ENCODE results near the gene SEMA3F. TPM values are rescaled to one million over a fixed set of nuclear protein-coding genes. Genes with fewer than 3 reads are reported as not detected.

SEMA3F gene
- total and polyA plus RNA-seq, 2 of the 4 experiments (the other 2 are of a cell fraction), result 7.3 to 23.3 TPM

DNA sequence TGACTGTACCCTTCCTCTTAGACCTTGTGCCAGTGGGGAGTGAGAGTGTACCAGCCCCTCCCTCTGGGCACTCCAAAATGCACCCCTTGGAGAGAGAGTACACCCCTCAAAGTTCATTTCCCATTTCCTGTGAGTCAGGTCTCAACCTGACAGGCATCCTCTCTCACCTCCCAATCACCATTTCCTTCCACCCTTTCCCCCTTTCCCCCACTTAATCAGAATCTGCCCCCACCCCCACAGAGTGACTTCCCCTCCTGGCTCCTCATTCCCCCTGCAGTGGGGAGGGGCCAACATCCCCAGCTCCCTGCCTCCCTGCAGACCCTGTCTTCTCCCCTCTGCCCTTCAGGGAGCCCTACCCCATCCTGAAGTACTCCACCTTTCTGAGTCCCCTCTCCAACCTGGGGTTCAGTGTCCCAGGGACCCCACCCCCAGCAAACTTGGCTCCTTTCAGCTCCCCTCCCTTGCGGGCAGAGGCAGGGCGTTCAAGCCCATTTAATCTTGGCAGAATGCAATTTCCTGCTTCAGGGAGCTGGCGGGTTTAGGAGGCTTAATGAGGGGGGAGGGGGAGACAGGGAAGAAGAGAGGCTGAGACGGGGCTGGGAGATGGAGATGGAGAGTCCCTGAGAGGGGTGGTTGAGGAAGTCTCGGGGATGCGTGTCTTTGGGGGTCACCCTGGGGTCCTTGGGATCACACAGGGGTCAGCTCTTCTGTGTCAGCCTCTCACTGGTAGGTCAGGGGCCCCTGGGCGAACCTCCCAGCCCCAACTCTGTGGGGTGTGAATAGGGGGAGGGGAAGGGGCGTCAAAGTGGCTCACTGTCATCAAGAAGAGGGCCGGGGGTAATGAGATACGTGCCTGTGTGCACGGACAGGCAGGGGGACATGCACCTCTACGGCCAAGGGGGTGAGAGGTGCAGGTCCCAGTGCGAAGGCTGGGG, 16.6 kb upstream of the SEMA3F start:
- Histone ChIP-seq H2BK5ac (ENCODE audit: low read depth, low read length, poor library complexity, severe bottlenecking) (no peak overlapping the region), H3K4me1 (ENCODE audit: control insufficient read depth, insufficient read depth, low read length) (peaks cover 11% of the 10 kb centered on the region), H3K4me2 (ENCODE audit: low read depth, low read length) (peak overlapping the region; percentile 21; the same call in 1 of the 2 replicates), H3K9ac (ENCODE audit: low read depth, low read length) (no peak overlapping the region), H3K27ac (ENCODE audit: insufficient read depth, low read length) (no peak overlapping the region), H2AK9ac (replicated peaks; ENCODE audit: low read depth, low read length, poor library complexity) (peak overlapping the region; percentile 60), H3K14ac (replicated peaks; ENCODE audit: low read depth, low read length) (peak overlapping the region; percentile 82), H3K36me3 (ENCODE audit: control insufficient read depth, insufficient read depth, low read length) (no peaks in the 10 kb centered on the region), H2AFZ (replicated peaks; ENCODE audit: low read length, poor library complexity) (peak overlapping the region; percentile 82), H3K9me3 (ENCODE audit: control insufficient read depth, insufficient read depth, low read length) (no peaks in the 10 kb centered on the region), H4K8ac (ENCODE audit: low read depth in 2 of 2, low read length in 2 of 2) (peak overlapping the region; percentile 50 to 93; a peak in 3 of 4 replicates), H2BK15ac (ENCODE audit: low read depth, low read length) (peak overlapping the region; percentile 79; the same call in 1 of the 3 replicates), H3K27me3 (ENCODE audit: control insufficient read depth, insufficient read depth, low read length) (peaks cover 6% of the 10 kb centered on the region; the same call in 1 of the 2 replicates), H4K5ac (ENCODE audit: low read depth, low read length) (peak overlapping the region; percentile 73), H2BK120ac (ENCODE audit: low read depth, low read length) (peak overlapping the region; percentile 88; the same call in 1 of the 2 replicates), H4K91ac (ENCODE audit: insufficient read depth, low read depth, low read length) (peak overlapping the region; percentile 74), H2AK5ac (ENCODE audit: low read depth, low read length) (peak overlapping the region; percentile 82), H3K18ac (ENCODE audit: low read depth, low read length) (peak overlapping the region; percentile 49; the same call in 1 of the 2 replicates), H3K79me1 (ENCODE audit: low read depth in 1 of 2, low read length in 2 of 2) (no peaks in the 10 kb centered on the region), H3K9me1 (ENCODE audit: insufficient read depth, low read length) (peaks cover 11% of the 10 kb centered on the region; the same call in 1 of the 2 replicates), H2BK20ac (ENCODE audit: low read depth, low read length) (peak overlapping the region; percentile 55), H3K4ac (ENCODE audit: low read depth, low read length) (peak overlapping the region; percentile 90), H3K56ac (ENCODE audit: extremely low read depth, insufficient read depth, low read length) (no peak overlapping the region), H3K4me3 (ENCODE audit: insufficient read depth, low read depth, low read length) (no peak overlapping the region), H4K20me1 (ENCODE audit: insufficient read depth, low read length) (no peaks in the 10 kb centered on the region), H3K23ac (ENCODE audit: low read depth, low read length) (no peak overlapping the region; the same call in 1 of the 2 replicates)
- CTCF ChIA-PET, result no interaction called here
- DNase-seq (no peak), ATAC-seq (ENCODE audit: low read depth) (peak; percentile 64)
- dilution Hi-C loops (cut with HindIII; ENCODE audit: low sequenced_read_pairs, unreplicated experiment), result no loop called here
- no TSS peak for BruUV-seq (replicated peaks)
- intact Hi-C loops (cut with micrococcal nuclease), result no loop called here
- WGBS, 2 experiments (ENCODE audit: extremely low coverage in 2 of 2, insufficient read length in 1 of 2), result 27% methylated on average over 3 of the region's 13 CpGs; no CpG with 5 or more reads in 1 of the 2 experiments
- POLR2A ChIA-PET (ENCODE audit: unreplicated experiment), result interaction anchor here (0.6 kb wide), 1 partner anchor 56 kb away, joined by 12 read pairs; no protein-coding TSS in a partner anchor
- in situ Hi-C loops (cut with MboI; ENCODE audit: low sequenced_read_pairs), result no loop called here
- TF ChIP-seq RAD21 (IDR thresholded peaks at IDR 0.05; ENCODE audit: low read length) (no peak), MXI1 (IDR thresholded peaks at IDR 0.05; ENCODE audit: borderline replicate concordance, low read depth, low read length) (no peak), SMC3 (IDR thresholded peaks at IDR 0.05; ENCODE audit: low read depth, low read length) (no peak), RFX5 (IDR thresholded peaks at IDR 0.05; ENCODE audit: low read depth, low read length) (no peak), MAFK (IDR thresholded peaks at IDR 0.05; ENCODE audit: low read depth, low read length) (no peak), CHD1 (IDR thresholded peaks at IDR 0.05; ENCODE audit: low read depth, low read length) (no peak), NFE2L2 (IDR thresholded peaks at IDR 0.05; ENCODE audit: low read depth, low read length) (no peak), BHLHE40 (IDR thresholded peaks at IDR 0.05; ENCODE audit: low read depth, low read length) (no peak), CEBPB (IDR thresholded peaks at IDR 0.05; ENCODE audit: low read depth, low read length) (no peak), FOS (IDR thresholded peaks at IDR 0.05; ENCODE audit: low read depth, low read length) (no peak), MAZ (IDR thresholded peaks at IDR 0.05; ENCODE audit: borderline replicate concordance, low read depth, low read length) (no peak), POLR2A (IDR thresholded peaks at IDR 0.05; ENCODE audit: low read depth, low read length) (no peak)
- TF ChIP-seq, protein P1, sequence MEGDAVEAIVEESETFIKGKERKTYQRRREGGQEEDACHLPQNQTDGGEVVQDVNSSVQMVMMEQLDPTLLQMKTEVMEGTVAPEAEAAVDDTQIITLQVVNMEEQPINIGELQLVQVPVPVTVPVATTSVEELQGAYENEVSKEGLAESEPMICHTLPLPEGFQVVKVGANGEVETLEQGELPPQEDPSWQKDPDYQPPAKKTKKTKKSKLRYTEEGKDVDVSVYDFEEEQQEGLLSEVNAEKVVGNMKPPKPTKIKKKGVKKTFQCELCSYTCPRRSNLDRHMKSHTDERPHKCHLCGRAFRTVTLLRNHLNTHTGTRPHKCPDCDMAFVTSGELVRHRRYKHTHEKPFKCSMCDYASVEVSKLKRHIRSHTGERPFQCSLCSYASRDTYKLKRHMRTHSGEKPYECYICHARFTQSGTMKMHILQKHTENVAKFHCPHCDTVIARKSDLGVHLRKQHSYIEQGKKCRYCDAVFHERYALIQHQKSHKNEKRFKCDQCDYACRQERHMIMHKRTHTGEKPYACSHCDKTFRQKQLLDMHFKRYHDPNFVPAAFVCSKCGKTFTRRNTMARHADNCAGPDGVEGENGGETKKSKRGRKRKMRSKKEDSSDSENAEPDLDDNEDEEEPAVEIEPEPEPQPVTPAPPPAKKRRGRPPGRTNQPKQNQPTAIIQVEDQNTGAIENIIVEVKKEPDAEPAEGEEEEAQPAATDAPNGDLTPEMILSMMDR (conservative IDR thresholded peaks at IDR 0.05; ENCODE audit: low read depth, low read length), result no peak
- TF ChIP-seq, protein P2, sequence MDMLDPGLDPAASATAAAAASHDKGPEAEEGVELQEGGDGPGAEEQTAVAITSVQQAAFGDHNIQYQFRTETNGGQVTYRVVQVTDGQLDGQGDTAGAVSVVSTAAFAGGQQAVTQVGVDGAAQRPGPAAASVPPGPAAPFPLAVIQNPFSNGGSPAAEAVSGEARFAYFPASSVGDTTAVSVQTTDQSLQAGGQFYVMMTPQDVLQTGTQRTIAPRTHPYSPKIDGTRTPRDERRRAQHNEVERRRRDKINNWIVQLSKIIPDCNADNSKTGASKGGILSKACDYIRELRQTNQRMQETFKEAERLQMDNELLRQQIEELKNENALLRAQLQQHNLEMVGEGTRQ (IDR thresholded peaks at IDR 0.05; ENCODE audit: low read depth, low read length), result no peak
